ENCODE data around the gene PYM1. TPM values are rescaled to one million over a fixed set of nuclear protein-coding genes. Genes with fewer than 3 reads are reported as not detected.
"Not testable (repeated sequence)": the region's sequence is repeated elsewhere in the genome, so short reads cannot be mapped to it uniquely, and the experiment has no call there.

The PYM1 gene
- total RNA-seq, 2 donors from 2014 or later = 44.0 to 49.3 TPM

- H3K9ac ChIP-seq (ENCODE audit: low read depth in 2 of 2, low read length in 2 of 2) = peak overlapping the region; percentile 86 to 97
- peaks cover 29% of the 10 kb centered on the region for H3K4me1 ChIP-seq
- peak overlapping the region; percentile 83 for H3K4me3 ChIP-seq
- intact Hi-C loops (cut with DNase I) = loop anchor here (5.0 kb wide), 1 partner anchor 95 kb away; no protein-coding TSS in a partner anchor
- peak; percentile 96 for DNase-seq
- H3K9me3 ChIP-seq = no peaks in the 10 kb centered on the region
- H3K27ac ChIP-seq = peak overlapping the region; percentile 99
- H3K36me3 ChIP-seq = no peaks in the 10 kb centered on the region
- no peaks in the 10 kb centered on the region for H3K27me3 ChIP-seq
- peak; percentile 67 for TF ChIP-seq CTCF (IDR thresholded peaks at IDR 0.05)
Observed at GRCh38 chr12:55926738-55927587, 731 bp downstream of the PYM1 start.

- H3K9me3 ChIP-seq = no peaks in the 10 kb centered on the region
- H3K27ac ChIP-seq = peak overlapping the region; percentile 99
- H3K9ac ChIP-seq (ENCODE audit: low read depth in 2 of 2, low read length in 2 of 2) = peak overlapping the region; percentile 62 to 97
- DNase-seq = no peak
- intact Hi-C loops (cut with DNase I) = loop anchor here (5.0 kb wide), 1 partner anchor 94 kb away; no protein-coding TSS in a partner anchor
- peak overlapping the region; percentile 83 for H3K4me3 ChIP-seq
- TF ChIP-seq CTCF (IDR thresholded peaks at IDR 0.05) = no peak
- H3K36me3 ChIP-seq = no peaks in the 10 kb centered on the region
- no peaks in the 10 kb centered on the region for H3K27me3 ChIP-seq
- H3K4me1 ChIP-seq = peaks cover 27% of the 10 kb centered on the region
Observed at GRCh38 chr12:55925870-55926737, 1.6 kb downstream of the PYM1 start.

- H3K9me3 ChIP-seq = no peaks in the 10 kb centered on the region
- peaks cover 20% of the 10 kb centered on the region for H3K4me1 ChIP-seq
- no peak for DNase-seq
- H3K27ac ChIP-seq = no peak overlapping the region
- no peak overlapping the region for H3K4me3 ChIP-seq
- H3K9ac ChIP-seq (ENCODE audit: low read depth in 2 of 2, low read length in 2 of 2) = no peak overlapping the region
- no peaks in the 10 kb centered on the region for H3K27me3 ChIP-seq
- intact Hi-C loops (cut with DNase I) = loop anchor here (5.0 kb wide), 1 partner anchor 93 kb away; no protein-coding TSS in a partner anchor
- TF ChIP-seq CTCF (IDR thresholded peaks at IDR 0.05) = no peak
- H3K36me3 ChIP-seq = no peaks in the 10 kb centered on the region
Observed at GRCh38 chr12:55925371-55925770, 2.3 kb downstream of the PYM1 start.

GRCh38 chr12:55923648-55924047, 4.0 kb downstream of the PYM1 start:
- DNase-seq; H3K9ac ChIP-seq (ENCODE audit: low read depth in 2 of 2, low read length in 2 of 2); H3K36me3 ChIP-seq; H3K9me3 ChIP-seq; intact Hi-C loops (cut with DNase I); H3K27me3 ChIP-seq; H3K4me3 ChIP-seq; H3K27ac ChIP-seq; H3K4me1 ChIP-seq: not testable (repeated sequence)

GRCh38 chr12:55922126-55922525, 5.6 kb downstream of the PYM1 start:
- no peak overlapping the region for H3K27ac ChIP-seq
- H3K9ac ChIP-seq (ENCODE audit: low read depth in 2 of 2, low read length in 2 of 2) = no peak overlapping the region
- H3K9me3 ChIP-seq = no peaks in the 10 kb centered on the region
- H3K4me3 ChIP-seq = no peak overlapping the region
- DNase-seq = no peak
- no peaks in the 10 kb centered on the region for H3K27me3 ChIP-seq
- no peak for TF ChIP-seq CTCF (IDR thresholded peaks at IDR 0.05)
- intact Hi-C loops (cut with DNase I) = no loop called here
- H3K4me1 ChIP-seq = no peaks in the 10 kb centered on the region
- H3K36me3 ChIP-seq = no peaks in the 10 kb centered on the region

- H3K4me1 ChIP-seq; DNase-seq; H3K9me3 ChIP-seq; intact Hi-C loops (cut with DNase I); H3K4me3 ChIP-seq; H3K27me3 ChIP-seq; H3K27ac ChIP-seq; H3K9ac ChIP-seq (ENCODE audit: low read depth in 2 of 2, low read length in 2 of 2); H3K36me3 ChIP-seq: not testable (repeated sequence)
Observed at GRCh38 chr12:55919032-55919431, 8.7 kb downstream of the PYM1 start.
